Fibroblast of lung (primary cell): ENCODE results near the gene FBRSL1. TPM values are rescaled to one million over a fixed set of nuclear protein-coding genes. Genes with fewer than 3 reads are reported as not detected.

Source experiments
- DNase-seq, 2 donors: peaks; one replicate each; pipeline versions ENCODE4 v3.0.0 to v3.0.0-alpha.2; 2010; ENCODE audit warnings: low read depth in 2 of 2
- H2AFZ ChIP-seq: 2 replicates; pipeline ENCODE4 v1.5.1; 2012; ENCODE audit warnings: low read length, control low read depth, inconsistent platforms
- H3K27ac ChIP-seq: 2 replicates; pipeline ENCODE4 v1.5.1; 2011; ENCODE audit warnings: low read length, control low read depth; ENCODE audit not compliant: insufficient read depth
- H3K27me3 ChIP-seq: 2 replicates; pipeline ENCODE4 v1.5.1; 2011; ENCODE audit warnings: mild to moderate bottlenecking, low read length; ENCODE audit not compliant: control insufficient read depth, insufficient read depth
- H3K36me3 ChIP-seq: 2 replicates; pipeline ENCODE4 v1.5.1; 2011; ENCODE audit warnings: low read length; ENCODE audit not compliant: control insufficient read depth, insufficient read depth
- H3K4me1 ChIP-seq: 2 replicates; pipeline ENCODE4 v1.5.1; 2011; ENCODE audit warnings: low read length; ENCODE audit not compliant: control insufficient read depth, insufficient read depth; ENCODE audit errors: extremely low read depth
- H3K4me2 ChIP-seq: 2 replicates; pipeline ENCODE4 v1.5.1; 2011; ENCODE audit warnings: low read length, control low read depth; ENCODE audit not compliant: insufficient read depth; ENCODE audit errors: extremely low read depth
- H3K4me3 ChIP-seq, 4 experiments: fragments of 200-600 bp in 1 of 4; sonication (generic) in 1 of 4; replicated peaks in 1 of 4; 2 replicates each; pipeline ENCODE4 v1.5.1; 2011 to 2016; ENCODE audit warnings: low read length in 4 of 4, low read depth in 3 of 4, mild to moderate bottlenecking in 3 of 4, control low read depth in 2 of 4, inconsistent platforms in 1 of 4, mixed read lengths in 1 of 4; ENCODE audit not compliant: insufficient read depth in 1 of 4; ENCODE audit errors: control extremely low read depth in 1 of 4
- H3K79me2 ChIP-seq: 2 replicates; pipeline ENCODE4 v1.5.1; 2012; ENCODE audit warnings: mild to moderate bottlenecking, low read length, inconsistent platforms; ENCODE audit not compliant: control insufficient read depth, insufficient read depth
- H3K9ac ChIP-seq: 2 replicates; pipeline ENCODE4 v1.5.1; 2011; ENCODE audit warnings: mild to moderate bottlenecking, low read length, control low read depth; ENCODE audit not compliant: insufficient read depth
- H3K9me3 ChIP-seq: 2 replicates; pipeline ENCODE4 v1.5.1; 2012; ENCODE audit warnings: low read depth, low read length; ENCODE audit not compliant: control insufficient read depth, insufficient read depth
- H4K20me1 ChIP-seq: 2 replicates; pipeline ENCODE4 v1.5.1; 2011; ENCODE audit warnings: low read length; ENCODE audit not compliant: control insufficient read depth, insufficient read depth; ENCODE audit errors: extremely low read depth
- EZH2 ChIP-seq: IDR thresholded peaks from 2 replicates; pipeline ENCODE4 v1.5.1; 2012; ENCODE audit warnings: low read length, control low read depth, mild to moderate bottlenecking; ENCODE audit errors: missing control alignments
- polyA plus RNA-seq, 2 donors: library from polyadenylated mRNA; depleted of rRNA in 1 of 2; stranded (reverse) in 1 of 2; unstranded in 1 of 2; fragments of >200 nt; gene quantifications; 2 replicates each; pipeline ENCODE4 v1.2.1, GENCODE V29; 2011 to 2012; ENCODE audit warnings: missing spikeins in 1 of 2
- total RNA-seq: library from RNA; depleted of rRNA; stranded (reverse); fragments of >200 nt; gene quantifications from 2 replicates; pipeline ENCODE4 v1.2.1, GENCODE V29; 2014
- TF ChIP-seq, protein P1 (sequence below), 2 donors: IDR thresholded peaks in 1 of 2; conservative IDR thresholded peaks in 1 of 2; 1 replicate in 1 of 2; 2 replicates in 1 of 2; pipeline ENCODE4 v1.5.1; 2011 to 2012; ENCODE audit warnings: low read length in 2 of 2, control low read depth in 1 of 2, inconsistent platforms in 1 of 2, low read depth in 1 of 2, mild to moderate bottlenecking in 1 of 2

Gene FBRSL1
- total and polyA plus RNA-seq, 2 donors (not counting 1 experiment from before 2014, with no cell fraction given) = 1.4 to 1.8 TPM

DNA sequence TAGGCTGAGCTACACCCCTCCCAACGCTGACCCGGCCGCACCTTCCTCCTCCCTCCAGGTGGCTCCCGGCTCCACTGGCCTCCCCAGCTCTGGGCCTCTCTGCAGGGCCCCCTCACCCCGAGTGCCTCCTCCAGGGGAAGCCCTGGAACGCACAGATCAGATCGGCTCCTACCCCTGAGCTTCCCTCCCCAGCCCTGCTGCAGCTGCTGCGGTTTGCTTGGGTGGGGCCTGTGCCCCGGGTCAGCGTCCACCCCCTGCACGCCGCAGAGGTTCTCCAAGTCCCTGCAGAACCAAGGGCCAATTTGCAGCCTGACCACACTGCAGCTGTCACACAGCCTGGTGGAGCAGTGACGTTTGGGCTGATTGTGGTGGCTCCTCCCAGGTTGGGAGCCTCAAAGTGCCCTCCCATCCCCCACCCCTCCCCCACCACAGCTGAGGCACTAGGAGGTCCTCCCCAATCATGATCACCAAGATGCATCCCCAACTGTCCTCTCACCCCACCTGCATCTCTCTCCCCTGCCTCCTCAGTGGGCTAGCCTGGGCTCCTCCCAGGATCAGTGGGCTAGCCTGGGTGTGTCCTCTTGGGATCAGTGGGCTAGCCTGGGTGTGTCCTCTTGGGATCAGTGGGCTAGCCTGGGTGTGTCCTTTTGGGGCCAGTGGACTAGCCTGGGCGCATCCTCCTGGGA is 12.8 kb upstream of the FBRSL1 start:
- Histone ChIP-seq H3K4me1 (no peaks in the 10 kb centered on the region), H4K20me1 (no peaks in the 10 kb centered on the region), H3K9me3 (no peaks in the 10 kb centered on the region), H2AFZ (no peak overlapping the region), H3K4me2 (no peak overlapping the region), H3K27me3 (no peaks in the 10 kb centered on the region), H3K27ac (no peak overlapping the region), H3K36me3 (no peaks in the 10 kb centered on the region), H3K4me3 (no peak overlapping the region), H3K79me2 (no peaks in the 10 kb centered on the region), H3K9ac (no peak overlapping the region)
- no peak for DNase-seq
- TF ChIP-seq, protein P1, sequence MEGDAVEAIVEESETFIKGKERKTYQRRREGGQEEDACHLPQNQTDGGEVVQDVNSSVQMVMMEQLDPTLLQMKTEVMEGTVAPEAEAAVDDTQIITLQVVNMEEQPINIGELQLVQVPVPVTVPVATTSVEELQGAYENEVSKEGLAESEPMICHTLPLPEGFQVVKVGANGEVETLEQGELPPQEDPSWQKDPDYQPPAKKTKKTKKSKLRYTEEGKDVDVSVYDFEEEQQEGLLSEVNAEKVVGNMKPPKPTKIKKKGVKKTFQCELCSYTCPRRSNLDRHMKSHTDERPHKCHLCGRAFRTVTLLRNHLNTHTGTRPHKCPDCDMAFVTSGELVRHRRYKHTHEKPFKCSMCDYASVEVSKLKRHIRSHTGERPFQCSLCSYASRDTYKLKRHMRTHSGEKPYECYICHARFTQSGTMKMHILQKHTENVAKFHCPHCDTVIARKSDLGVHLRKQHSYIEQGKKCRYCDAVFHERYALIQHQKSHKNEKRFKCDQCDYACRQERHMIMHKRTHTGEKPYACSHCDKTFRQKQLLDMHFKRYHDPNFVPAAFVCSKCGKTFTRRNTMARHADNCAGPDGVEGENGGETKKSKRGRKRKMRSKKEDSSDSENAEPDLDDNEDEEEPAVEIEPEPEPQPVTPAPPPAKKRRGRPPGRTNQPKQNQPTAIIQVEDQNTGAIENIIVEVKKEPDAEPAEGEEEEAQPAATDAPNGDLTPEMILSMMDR (conservative IDR thresholded peaks at IDR 0.05 in 1 of 2, IDR thresholded peaks at IDR 0.05 in 1 of 2; ENCODE audit: low read depth in 1 of 2, low read length in 2 of 2) = no peak
- TF ChIP-seq EZH2 = no peak

DNA sequence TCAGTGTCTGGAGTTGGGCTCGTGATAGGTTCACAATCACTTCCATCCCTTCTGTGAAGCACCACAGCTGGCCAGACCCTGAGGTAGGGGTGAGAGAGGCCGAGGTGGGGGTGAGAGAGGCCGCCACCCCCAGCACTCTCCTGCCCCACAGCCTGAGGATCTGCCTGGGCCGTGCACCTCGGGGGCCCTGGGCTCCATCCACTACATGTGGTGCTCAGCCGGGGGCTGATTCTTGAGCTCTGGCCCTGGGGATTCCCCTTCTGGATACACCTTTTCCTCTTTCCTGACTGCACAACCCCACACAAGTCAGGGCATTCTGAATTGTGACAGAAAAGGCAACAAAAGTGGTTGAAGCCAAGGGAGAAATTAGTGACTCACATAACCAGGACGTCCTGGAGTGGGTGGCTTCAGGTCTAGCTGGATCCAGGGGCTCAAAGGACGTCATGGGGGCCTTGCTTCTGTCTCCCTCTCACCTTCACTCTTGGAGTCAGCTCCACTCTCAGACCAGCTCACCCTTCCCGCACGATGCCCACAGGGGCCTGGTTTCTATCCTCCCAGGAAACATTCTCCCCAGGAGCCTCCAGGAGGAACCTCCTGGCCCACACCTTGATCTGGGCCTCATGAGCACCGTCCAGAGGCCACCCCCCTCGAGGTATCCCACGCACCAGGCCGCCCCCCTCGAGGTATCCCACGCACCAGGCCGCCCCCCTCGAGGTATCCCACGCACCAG is 12.1 kb upstream of the FBRSL1 start:
- Histone ChIP-seq H3K27me3 (no peaks in the 10 kb centered on the region), H4K20me1 (no peaks in the 10 kb centered on the region), H3K27ac (no peak overlapping the region), H3K4me1 (no peaks in the 10 kb centered on the region), H3K4me3 (no peak overlapping the region), H2AFZ (no peak overlapping the region), H3K9ac (no peak overlapping the region), H3K79me2 (no peaks in the 10 kb centered on the region), H3K4me2 (no peak overlapping the region), H3K9me3 (no peaks in the 10 kb centered on the region), H3K36me3 (no peaks in the 10 kb centered on the region)
- TF ChIP-seq, protein P1 (conservative IDR thresholded peaks at IDR 0.05 in 1 of 2, IDR thresholded peaks at IDR 0.05 in 1 of 2; ENCODE audit: low read depth in 1 of 2, low read length in 2 of 2) = no peak
- TF ChIP-seq EZH2 = no peak
- no peak for DNase-seq

DNA sequence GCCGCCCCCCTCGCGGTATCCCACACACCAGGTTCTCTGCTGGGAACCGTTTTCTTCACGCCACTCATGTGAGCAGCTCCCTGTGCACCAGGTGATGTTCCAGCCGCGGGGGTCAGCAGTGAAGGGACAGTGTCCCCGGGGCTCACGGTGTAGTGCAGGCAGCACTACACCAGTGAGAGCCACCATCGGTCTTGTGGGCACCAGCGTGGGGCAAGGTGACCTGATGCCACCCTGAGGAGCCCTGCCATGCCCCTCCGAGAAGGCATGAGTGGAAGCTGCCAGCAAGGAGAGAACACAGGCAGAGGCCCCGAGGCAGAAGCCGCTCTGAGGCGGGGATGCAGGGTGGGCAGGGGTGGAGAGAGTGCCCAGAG is 11.5 kb upstream of the FBRSL1 start:
- H2AFZ ChIP-seq = no peak overlapping the region
- no peak for DNase-seq
- TF ChIP-seq, protein P1 (conservative IDR thresholded peaks at IDR 0.05 in 1 of 2, IDR thresholded peaks at IDR 0.05 in 1 of 2; ENCODE audit: low read depth in 1 of 2, low read length in 2 of 2) = no peak
- no peak for TF ChIP-seq EZH2
- H4K20me1 ChIP-seq = no peaks in the 10 kb centered on the region
- H3K9me3 ChIP-seq = no peaks in the 10 kb centered on the region
- H3K36me3 ChIP-seq = no peaks in the 10 kb centered on the region
- no peaks in the 10 kb centered on the region for H3K27me3 ChIP-seq
- no peaks in the 10 kb centered on the region for H3K79me2 ChIP-seq
- H3K27ac ChIP-seq = no peak overlapping the region
- no peaks in the 10 kb centered on the region for H3K4me1 ChIP-seq
- H3K4me3 ChIP-seq = no peak overlapping the region
- H3K4me2 ChIP-seq = no peak overlapping the region
- H3K9ac ChIP-seq = no peak overlapping the region
